Panc1 (cell line): ENCODE results near the gene PTPRK. TPM values are rescaled to one million over a fixed set of nuclear protein-coding genes. Genes with fewer than 3 reads are reported as not detected.

Experiments used
- ATAC-seq: fragments of 200-7000 bp; cut with Tn5 transposase; 2 replicates; pipeline ENCODE4 v1.9.1; 2020; ENCODE audit warnings: mild to moderate bottlenecking, moderate library complexity
- Bru-seq: library from RNA; stranded (reverse); fragments of 400-500 nt; gene quantifications from one replicate; lab custom pipeline; 2021; lab: Mats Ljungman, UMichigan
- BruChase-seq, 2 experiments: library from RNA; stranded (reverse); fragments of 400-500 nt; gene quantifications; one replicate each; lab custom pipeline; 2021; lab: Mats Ljungman, UMichigan
- BruUV-seq: library from RNA; stranded (reverse); fragments of 400-500 nt; replicated peaks from 2 replicates; lab custom pipeline; 2021; lab: Mats Ljungman, UMichigan
- CTCF ChIA-PET: fragments of 300-600 bp; sonication (Branson Sonifier 250); formaldehyde crosslinking; loops from one replicate; lab custom pipeline; 2022; ENCODE audit warnings: antibody characterized with exemption; lab: Charles Lee
- POLR2A ChIA-PET: fragments of 300-600 bp; sonication (Branson Sonifier 250); formaldehyde crosslinking; loops from one replicate; lab custom pipeline; 2022; ENCODE audit warnings: antibody characterized with exemption; lab: Charles Lee
- DNase-seq: peaks from one replicate; pipeline ENCODE4 v3.0.0-alpha.2; 2010; ENCODE audit warnings: low read depth, low spot score
- H3K27ac ChIP-seq: 2 replicates; pipeline ENCODE4 v1.5.1; 2011; ENCODE audit warnings: mild to moderate bottlenecking, low read length, inconsistent platforms
- H3K27me3 ChIP-seq: fragments of 200-500 bp; sonication (Bioruptor generic); 2 replicates; pipeline ENCODE4 v1.6.0; 2014; ENCODE audit warnings: low read length, inconsistent platforms; ENCODE audit not compliant: control insufficient read depth, insufficient read depth
- H3K36me3 ChIP-seq: fragments of 200-500 bp; sonication (Bioruptor generic); 2 replicates; pipeline ENCODE4 v1.5.1; 2014; ENCODE audit warnings: inconsistent platforms, mild to moderate bottlenecking, low read length, moderate library complexity; ENCODE audit not compliant: control insufficient read depth, insufficient read depth
- H3K4me1 ChIP-seq: 2 replicates; pipeline ENCODE4 v1.5.1; 2011; ENCODE audit warnings: inconsistent platforms, mild to moderate bottlenecking, low read length, moderate library complexity; ENCODE audit not compliant: control insufficient read depth, insufficient read depth
- H3K4me3 ChIP-seq, 2 experiments: 2 replicates each; pipeline ENCODE4 v1.5.1; 2011 to 2012; ENCODE audit warnings: low read depth in 2 of 2, low read length in 2 of 2, mild to moderate bottlenecking in 2 of 2, inconsistent platforms in 1 of 2, moderate library complexity in 1 of 2
- H3K9me3 ChIP-seq: fragments of 200-500 bp; sonication (Bioruptor generic); 2 replicates; pipeline ENCODE4 v1.5.1; 2014; ENCODE audit warnings: low read depth, mild to moderate bottlenecking, inconsistent platforms, low read length, moderate library complexity; ENCODE audit not compliant: control insufficient read depth, insufficient read depth
- POLR2AphosphoS5 ChIP-seq: IDR thresholded peaks from 2 replicates; pipeline ENCODE4 v1.6.1; 2012; ENCODE audit warnings: mild to moderate bottlenecking, low read depth, low read length, moderate library complexity
- SIN3A ChIP-seq: IDR thresholded peaks from 2 replicates; pipeline ENCODE4 v1.6.1; 2012; ENCODE audit warnings: low read depth, mild to moderate bottlenecking, low read length, moderate library complexity, borderline replicate concordance; ENCODE audit not compliant: insufficient read depth
- TCF7L2 ChIP-seq: IDR thresholded peaks from 2 replicates; pipeline ENCODE4 v1.6.1; 2011; ENCODE audit warnings: mild to moderate bottlenecking, low read depth, low read length, inconsistent platforms
- in situ Hi-C: cut with HindIII; loops from 2 replicates; pipeline ENCODE4 v1.10.0; 2016; ENCODE audit warnings: low sequenced_read_pairs, low pct_unique_long_range_greater_than_20kb
- intact Hi-C: fragments of 100-400 bp; cut with micrococcal nuclease; formaldehyde crosslinking; loops from one replicate; pipeline ENCODE4 v1.10.0; 2022; ENCODE audit not compliant: unreplicated experiment
- long read RNA-seq: library from polyadenylated mRNA; unstranded; transcript quantifications from one replicate; pipeline ENCODE4 v2.0.0, GENCODE V29; 2021; ENCODE audit not compliant: unreplicated experiment
- polyA plus RNA-seq: library from polyadenylated mRNA; unstranded; fragments of >200 nt; gene quantifications from one replicate; pipeline ENCODE4 v1.2.1, GENCODE V29; 2012; ENCODE audit warnings: missing spikeins; ENCODE audit not compliant: insufficient read length
- total RNA-seq: library from RNA; stranded (reverse); gene quantifications from one replicate; pipeline ENCODE4 v1.2.1, GENCODE V29; 2021; ENCODE audit not compliant: unreplicated experiment
- TF ChIP-seq, protein P1 (sequence below): fragments of 450-650 bp; IDR thresholded peaks from 2 replicates; pipeline ENCODE4 v1.5.1; 2017; ENCODE audit warnings: mild to moderate bottlenecking
- TF ChIP-seq, protein P2 (sequence below), 2 experiments: IDR thresholded peaks; 2 replicates each; pipeline ENCODE4 v1.6.1; 2011 to 2012; ENCODE audit warnings: low read depth in 2 of 2, control low read depth in 1 of 2, low read length in 1 of 2, mild to moderate bottlenecking in 1 of 2, moderate library complexity in 1 of 2; ENCODE audit not compliant: insufficient read depth in 1 of 2

The PTPRK gene
- total RNA-seq: 61.8 TPM
- polyA plus RNA-seq: 25.7 TPM
- percentile 89 among the genes with signal in this experiment for Bru-seq, nascent RNA
- percentile 69 among the genes with signal in this experiment for BruChase-seq, experiment 1, labeled RNA remaining after a 2-hour chase
- percentile 69 among the genes with signal in this experiment for BruChase-seq, experiment 2, labeled RNA remaining after a 6-hour chase
- long read RNA-seq, full-length matches to known transcripts: 40 of 141 reads
- long read RNA-seq, partial matches to known transcripts: 82 of 141 reads
- long read RNA-seq, other reads (novel, unspliced or antisense): 19 of 141 reads

- DNase-seq (no peak), ATAC-seq (peak; percentile 92)
- intact Hi-C loops (no loop called here), in situ Hi-C loops (no loop called here)
- Histone ChIP-seq H3K27me3 (no peaks in the 10 kb centered on the region), H3K4me3 (peak within 1 kb of the TSS; percentile 84 to 95), H3K27ac (peak within 1 kb of the TSS; percentile 94), H3K36me3 (peaks cover 4% of the 10 kb centered on the region; the same call in 1 of the 2 replicates), H3K4me1 (peaks cover 27% of the 10 kb centered on the region), H3K9me3 (no peaks in the 10 kb centered on the region)
- TF ChIP-seq TCF7L2: peak; percentile 90
- TF ChIP-seq, protein P1, sequence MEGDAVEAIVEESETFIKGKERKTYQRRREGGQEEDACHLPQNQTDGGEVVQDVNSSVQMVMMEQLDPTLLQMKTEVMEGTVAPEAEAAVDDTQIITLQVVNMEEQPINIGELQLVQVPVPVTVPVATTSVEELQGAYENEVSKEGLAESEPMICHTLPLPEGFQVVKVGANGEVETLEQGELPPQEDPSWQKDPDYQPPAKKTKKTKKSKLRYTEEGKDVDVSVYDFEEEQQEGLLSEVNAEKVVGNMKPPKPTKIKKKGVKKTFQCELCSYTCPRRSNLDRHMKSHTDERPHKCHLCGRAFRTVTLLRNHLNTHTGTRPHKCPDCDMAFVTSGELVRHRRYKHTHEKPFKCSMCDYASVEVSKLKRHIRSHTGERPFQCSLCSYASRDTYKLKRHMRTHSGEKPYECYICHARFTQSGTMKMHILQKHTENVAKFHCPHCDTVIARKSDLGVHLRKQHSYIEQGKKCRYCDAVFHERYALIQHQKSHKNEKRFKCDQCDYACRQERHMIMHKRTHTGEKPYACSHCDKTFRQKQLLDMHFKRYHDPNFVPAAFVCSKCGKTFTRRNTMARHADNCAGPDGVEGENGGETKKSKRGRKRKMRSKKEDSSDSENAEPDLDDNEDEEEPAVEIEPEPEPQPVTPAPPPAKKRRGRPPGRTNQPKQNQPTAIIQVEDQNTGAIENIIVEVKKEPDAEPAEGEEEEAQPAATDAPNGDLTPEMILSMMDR: peak; percentile 85
- peak; percentile 52; the same call in 1 of the 2 replicates for TF ChIP-seq SIN3A
- TF ChIP-seq, protein P2, sequence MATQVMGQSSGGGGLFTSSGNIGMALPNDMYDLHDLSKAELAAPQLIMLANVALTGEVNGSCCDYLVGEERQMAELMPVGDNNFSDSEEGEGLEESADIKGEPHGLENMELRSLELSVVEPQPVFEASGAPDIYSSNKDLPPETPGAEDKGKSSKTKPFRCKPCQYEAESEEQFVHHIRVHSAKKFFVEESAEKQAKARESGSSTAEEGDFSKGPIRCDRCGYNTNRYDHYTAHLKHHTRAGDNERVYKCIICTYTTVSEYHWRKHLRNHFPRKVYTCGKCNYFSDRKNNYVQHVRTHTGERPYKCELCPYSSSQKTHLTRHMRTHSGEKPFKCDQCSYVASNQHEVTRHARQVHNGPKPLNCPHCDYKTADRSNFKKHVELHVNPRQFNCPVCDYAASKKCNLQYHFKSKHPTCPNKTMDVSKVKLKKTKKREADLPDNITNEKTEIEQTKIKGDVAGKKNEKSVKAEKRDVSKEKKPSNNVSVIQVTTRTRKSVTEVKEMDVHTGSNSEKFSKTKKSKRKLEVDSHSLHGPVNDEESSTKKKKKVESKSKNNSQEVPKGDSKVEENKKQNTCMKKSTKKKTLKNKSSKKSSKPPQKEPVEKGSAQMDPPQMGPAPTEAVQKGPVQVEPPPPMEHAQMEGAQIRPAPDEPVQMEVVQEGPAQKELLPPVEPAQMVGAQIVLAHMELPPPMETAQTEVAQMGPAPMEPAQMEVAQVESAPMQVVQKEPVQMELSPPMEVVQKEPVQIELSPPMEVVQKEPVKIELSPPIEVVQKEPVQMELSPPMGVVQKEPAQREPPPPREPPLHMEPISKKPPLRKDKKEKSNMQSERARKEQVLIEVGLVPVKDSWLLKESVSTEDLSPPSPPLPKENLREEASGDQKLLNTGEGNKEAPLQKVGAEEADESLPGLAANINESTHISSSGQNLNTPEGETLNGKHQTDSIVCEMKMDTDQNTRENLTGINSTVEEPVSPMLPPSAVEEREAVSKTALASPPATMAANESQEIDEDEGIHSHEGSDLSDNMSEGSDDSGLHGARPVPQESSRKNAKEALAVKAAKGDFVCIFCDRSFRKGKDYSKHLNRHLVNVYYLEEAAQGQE (IDR thresholded peaks at IDR 0.05; ENCODE audit: insufficient read depth in 1 of 2, low read depth in 2 of 2, low read length in 1 of 2): no peak
- TF ChIP-seq POLR2AphosphoS5: peak; percentile 86
- ChIA-PET POLR2A (no interaction called here), CTCF (interaction anchor here (0.6 kb wide), 1 partner anchor 400 kb away, joined by 5 read pairs; no protein-coding TSS in a partner anchor)
- BruUV-seq: TSS peak; percentile 91
These were observed at the start of gene PTPRK for GRCh38 chr6:128520436-128521281. PTPRK (minus strand) TSS chr6:128520599; CDS start chr6:128520358, 241 bp downstream.

- ATAC-seq: no peak; the same call in 1 of the 2 replicates
- Histone ChIP-seq H3K27ac (no peak overlapping the region), H3K9me3 (no peaks in the 10 kb centered on the region), H3K27me3 (no peaks in the 10 kb centered on the region), H3K4me1 (no peaks in the 10 kb centered on the region; the same call in 1 of the 2 replicates), H3K4me3 (no peak overlapping the region), H3K36me3 (no peaks in the 10 kb centered on the region)
- ChIA-PET POLR2A (no interaction called here), CTCF (no interaction called here)
- DNase-seq: no peak
- intact Hi-C loops: no loop called here
- no TSS peak for BruUV-seq
- in situ Hi-C loops: no loop called here
- TF ChIP-seq, protein P1: no peak
- TF ChIP-seq TCF7L2 (no peak), POLR2AphosphoS5 (no peak), SIN3A (no peak)
- TF ChIP-seq, protein P2 (IDR thresholded peaks at IDR 0.05; ENCODE audit: insufficient read depth in 1 of 2, low read depth in 2 of 2, low read length in 1 of 2): no peak
These were observed 46.6 kb upstream of the PTPRK start for GRCh38 chr6:128567029-128567428.
